ENCODE data around the gene CALD1.

The CALD1 gene

GRCh38 chr7:134731616-134732015 lies 47.8 kb upstream of the CALD1 start:
- ChIA-PET POLR2A (no interaction called here), CTCF (interaction anchor here (0.7 to 1.0 kb wide), 2 partner anchors 19 to 98 kb away, joined by 4 read pairs; no protein-coding TSS in a partner anchor)
- TF ChIP-seq ZXDB (tag by site-specific recombination; IDR thresholded peaks at IDR 0.05) (no peak), ZNF175 (tag by site-specific recombination; IDR thresholded peaks at IDR 0.05) (no peak), KLF9 (tag by site-specific recombination; IDR thresholded peaks at IDR 0.05; ENCODE audit: low read depth) (no peak), OSR2 (tag by site-specific recombination; IDR thresholded peaks at IDR 0.05) (no peak), ZNF544 (tag by site-specific recombination; IDR thresholded peaks at IDR 0.05) (no peak), ZNF654 (tag by site-specific recombination; IDR thresholded peaks at IDR 0.05; ENCODE audit: low read depth) (no peak)
- Histone ChIP-seq H3K9me3 (ENCODE audit: control insufficient read depth, insufficient read depth, low read depth, low read length) (no peaks in the 10 kb centered on the region), H3K4me1 (ENCODE audit: control insufficient read depth, insufficient read depth, low read length) (no peaks in the 10 kb centered on the region), H3K36me3 (ENCODE audit: control insufficient read depth in 2 of 2, insufficient read depth in 1 of 2, low read length in 2 of 2) (no peaks in the 10 kb centered on the region), H3K4me3 (ENCODE audit: low read depth, low read length) (no peak overlapping the region), H3K27ac (ENCODE audit: extremely low read depth, low read depth, low read length) (no peak overlapping the region)

DNA sequence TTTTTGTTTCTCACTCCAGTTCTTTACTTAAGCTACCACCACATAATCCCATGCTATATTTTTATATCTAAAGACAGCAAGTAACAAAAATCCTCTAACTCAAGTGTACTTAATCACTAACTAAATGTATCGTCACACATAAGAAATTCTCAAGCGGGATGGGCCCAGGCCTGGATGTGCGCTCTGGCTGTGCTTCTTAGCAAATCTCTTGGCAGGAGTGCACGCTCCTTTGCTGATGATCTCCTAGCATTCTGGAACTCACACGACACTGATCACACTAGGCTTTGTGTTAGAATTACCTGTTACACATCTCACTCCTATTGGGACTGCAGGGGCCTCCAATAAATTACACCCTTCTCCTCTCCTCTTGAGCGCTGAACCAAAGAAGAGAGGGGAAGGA lies 46.7 kb upstream of the CALD1 start:
- no peak for TF ChIP-seq ZNF488 (tag by site-specific recombination; IDR thresholded peaks at IDR 0.05)
- no peak for TF ChIP-seq KLF10 (tag by site-specific recombination; IDR thresholded peaks at IDR 0.05)
- no peak for TF ChIP-seq ZSCAN30 (tag by site-specific recombination; IDR thresholded peaks at IDR 0.05)
- no peak for TF ChIP-seq ZNF169 (tag by site-specific recombination; IDR thresholded peaks at IDR 0.05)
- TF ChIP-seq OVOL3 (tag by site-specific recombination; IDR thresholded peaks at IDR 0.05) = no peak
- TF ChIP-seq, protein P1, sequence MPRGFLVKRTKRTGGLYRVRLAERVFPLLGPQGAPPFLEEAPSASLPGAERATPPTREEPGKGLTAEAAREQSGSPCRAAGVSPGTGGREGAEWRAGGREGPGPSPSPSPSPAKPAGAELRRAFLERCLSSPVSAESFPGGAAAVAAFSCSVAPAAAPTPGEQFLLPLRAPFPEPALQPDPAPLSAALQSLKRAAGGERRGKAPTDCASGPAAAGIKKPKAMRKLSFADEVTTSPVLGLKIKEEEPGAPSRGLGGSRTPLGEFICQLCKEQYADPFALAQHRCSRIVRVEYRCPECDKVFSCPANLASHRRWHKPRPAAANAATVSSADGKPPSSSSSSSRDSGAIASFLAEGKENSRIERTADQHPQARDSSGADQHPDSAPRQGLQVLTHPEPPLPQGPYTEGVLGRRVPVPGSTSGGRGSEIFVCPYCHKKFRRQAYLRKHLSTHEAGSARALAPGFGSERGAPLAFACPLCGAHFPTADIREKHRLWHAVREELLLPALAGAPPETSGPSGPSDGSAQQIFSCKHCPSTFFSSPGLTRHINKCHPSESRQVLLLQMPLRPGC (tag by site-specific recombination; IDR thresholded peaks at IDR 0.05) = no peak
- TF ChIP-seq ZNF623 (tag by site-specific recombination; IDR thresholded peaks at IDR 0.05) = no peak
- TF ChIP-seq MYNN (tag by site-specific recombination; IDR thresholded peaks at IDR 0.05; ENCODE audit: borderline replicate concordance) = no peak
- TF ChIP-seq, protein P2, sequence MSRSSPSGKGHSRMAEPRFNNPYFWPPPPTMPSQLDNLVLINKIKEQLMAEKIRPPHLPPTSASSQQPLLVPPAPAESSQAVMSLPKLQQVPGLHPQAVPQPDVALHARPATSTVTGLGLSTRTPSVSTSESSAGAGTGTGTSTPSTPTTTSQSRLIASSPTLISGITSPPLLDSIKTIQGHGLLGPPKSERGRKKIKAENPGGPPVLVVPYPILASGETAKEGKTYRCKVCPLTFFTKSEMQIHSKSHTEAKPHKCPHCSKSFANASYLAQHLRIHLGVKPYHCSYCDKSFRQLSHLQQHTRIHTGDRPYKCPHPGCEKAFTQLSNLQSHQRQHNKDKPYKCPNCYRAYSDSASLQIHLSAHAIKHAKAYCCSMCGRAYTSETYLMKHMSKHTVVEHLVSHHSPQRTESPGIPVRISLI (tag by site-specific recombination; IDR thresholded peaks at IDR 0.05) = no peak
- TF ChIP-seq SETDB1 (IDR thresholded peaks at IDR 0.05; ENCODE audit: insufficient read length, low read length) = no peak
- no peak for TF ChIP-seq ZFP3 (tag by site-specific recombination; IDR thresholded peaks at IDR 0.05; ENCODE audit: low read depth)
- no peak for TF ChIP-seq ZNF214 (tag by site-specific recombination; IDR thresholded peaks at IDR 0.05; ENCODE audit: borderline replicate concordance)
- no peak for TF ChIP-seq ZNF112 (tag by site-specific recombination; IDR thresholded peaks at IDR 0.05)
- TF ChIP-seq, protein P3, sequence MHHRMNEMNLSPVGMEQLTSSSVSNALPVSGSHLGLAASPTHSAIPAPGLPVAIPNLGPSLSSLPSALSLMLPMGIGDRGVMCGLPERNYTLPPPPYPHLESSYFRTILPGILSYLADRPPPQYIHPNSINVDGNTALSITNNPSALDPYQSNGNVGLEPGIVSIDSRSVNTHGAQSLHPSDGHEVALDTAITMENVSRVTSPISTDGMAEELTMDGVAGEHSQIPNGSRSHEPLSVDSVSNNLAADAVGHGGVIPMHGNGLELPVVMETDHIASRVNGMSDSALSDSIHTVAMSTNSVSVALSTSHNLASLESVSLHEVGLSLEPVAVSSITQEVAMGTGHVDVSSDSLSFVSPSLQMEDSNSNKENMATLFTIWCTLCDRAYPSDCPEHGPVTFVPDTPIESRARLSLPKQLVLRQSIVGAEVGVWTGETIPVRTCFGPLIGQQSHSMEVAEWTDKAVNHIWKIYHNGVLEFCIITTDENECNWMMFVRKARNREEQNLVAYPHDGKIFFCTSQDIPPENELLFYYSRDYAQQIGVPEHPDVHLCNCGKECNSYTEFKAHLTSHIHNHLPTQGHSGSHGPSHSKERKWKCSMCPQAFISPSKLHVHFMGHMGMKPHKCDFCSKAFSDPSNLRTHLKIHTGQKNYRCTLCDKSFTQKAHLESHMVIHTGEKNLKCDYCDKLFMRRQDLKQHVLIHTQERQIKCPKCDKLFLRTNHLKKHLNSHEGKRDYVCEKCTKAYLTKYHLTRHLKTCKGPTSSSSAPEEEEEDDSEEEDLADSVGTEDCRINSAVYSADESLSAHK (tag by site-specific recombination; IDR thresholded peaks at IDR 0.05) = no peak
- TF ChIP-seq ZNF777 (tag by site-specific recombination; IDR thresholded peaks at IDR 0.05; ENCODE audit: borderline replicate concordance) = no peak
- Histone ChIP-seq H3K4me1 (ENCODE audit: control insufficient read depth, insufficient read depth, low read length) (no peaks in the 10 kb centered on the region), H3K36me3 (ENCODE audit: control insufficient read depth in 2 of 2, insufficient read depth in 1 of 2, low read length in 2 of 2) (no peaks in the 10 kb centered on the region), H3K4me3 (ENCODE audit: low read depth, low read length) (no peak overlapping the region), H3K27ac (ENCODE audit: extremely low read depth, low read depth, low read length) (no peak overlapping the region), H3K9me3 (ENCODE audit: control insufficient read depth, insufficient read depth, low read depth, low read length) (no peaks in the 10 kb centered on the region)
- ChIA-PET POLR2A (no interaction called here), CTCF (interaction anchor here (0.6 kb wide), 1 partner anchor 127 kb away, joined by 4 read pairs; no protein-coding TSS in a partner anchor)

All from HEK293 (cell line).